GM18873 (cell line): ENCODE data around the gene GPR142.
"Not testable (repeated sequence)": the region's sequence is repeated elsewhere in the genome, so short reads cannot be mapped to it uniquely, and the experiment has no call there.

Experiments
- ATAC-seq: cut with Tn5 transposase; IDR thresholded peaks from one replicate; pipeline ENCODE4 v1.9.1; 2021; ENCODE audit warnings: mild to moderate bottlenecking, moderate library complexity, moderate number of reproducible peaks; ENCODE audit not compliant: unreplicated experiment, low FRiP score

GPR142 gene

DNA sequence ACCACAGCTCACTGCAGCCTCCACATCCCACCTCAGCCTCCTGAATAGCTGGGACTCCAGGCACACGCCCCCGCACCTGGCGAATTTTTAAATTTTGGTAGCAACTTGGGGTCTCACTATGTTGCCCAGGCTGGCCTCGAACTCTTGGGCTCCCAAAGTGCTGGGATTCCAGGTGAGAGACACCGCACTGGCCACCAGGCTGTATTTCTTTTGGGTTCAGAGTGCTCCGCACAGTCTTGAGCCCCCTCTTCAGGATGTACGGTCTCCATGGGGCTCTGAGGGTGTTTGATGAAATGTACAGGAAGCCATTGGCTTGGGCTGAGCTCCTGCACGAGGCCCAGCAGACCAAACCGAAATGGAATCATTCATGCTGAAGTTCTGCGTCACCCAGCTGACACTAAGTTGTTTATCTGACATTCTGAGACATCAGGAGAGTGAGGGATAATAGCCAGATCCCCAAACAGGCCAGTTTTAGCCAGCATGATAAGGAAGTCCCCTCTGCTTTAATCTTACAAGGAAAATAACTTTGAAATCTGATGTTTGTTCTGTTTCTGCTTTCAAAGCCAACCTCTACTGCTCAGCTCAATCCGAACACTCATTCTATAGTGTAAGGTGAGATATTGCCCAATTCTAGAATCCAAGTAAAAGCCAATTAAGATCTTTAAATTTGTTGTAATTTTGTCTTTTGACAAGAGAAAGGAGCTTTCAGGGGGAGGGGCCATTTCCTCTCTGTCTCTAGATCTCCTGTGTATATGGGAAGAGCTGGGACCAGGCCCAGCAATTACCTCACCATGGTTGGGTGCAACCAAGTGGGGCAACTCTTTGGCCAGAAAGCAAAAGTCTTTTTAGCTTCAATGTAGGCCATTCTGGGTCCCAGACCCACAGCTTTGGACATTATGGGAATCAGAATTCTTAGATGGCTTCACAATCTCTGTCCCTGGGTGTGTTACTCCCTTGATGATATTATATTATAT is 23.7 kb downstream of the GPR142 start:
- no peak for ATAC-seq

DNA sequence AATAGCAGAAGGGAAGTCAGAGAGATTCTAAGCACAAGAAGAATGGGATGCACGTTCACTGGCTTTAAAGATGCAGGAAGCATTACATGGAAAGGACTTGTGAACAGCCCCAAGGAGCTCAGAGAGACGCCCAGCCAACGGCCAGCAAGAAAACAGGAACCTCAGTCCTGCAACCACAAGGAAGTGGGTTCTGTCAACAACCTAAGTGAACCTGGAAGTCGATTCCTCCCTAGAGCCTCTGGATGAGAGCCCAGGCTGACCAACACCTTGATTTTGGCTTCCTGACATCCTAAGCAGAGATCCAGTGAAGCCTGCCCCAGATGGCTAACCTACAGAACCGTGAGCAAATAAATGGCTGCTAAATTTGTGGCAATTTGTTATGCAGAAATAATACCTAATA is 24.5 kb downstream of the GPR142 start:
- ATAC-seq: no peak

DNA sequence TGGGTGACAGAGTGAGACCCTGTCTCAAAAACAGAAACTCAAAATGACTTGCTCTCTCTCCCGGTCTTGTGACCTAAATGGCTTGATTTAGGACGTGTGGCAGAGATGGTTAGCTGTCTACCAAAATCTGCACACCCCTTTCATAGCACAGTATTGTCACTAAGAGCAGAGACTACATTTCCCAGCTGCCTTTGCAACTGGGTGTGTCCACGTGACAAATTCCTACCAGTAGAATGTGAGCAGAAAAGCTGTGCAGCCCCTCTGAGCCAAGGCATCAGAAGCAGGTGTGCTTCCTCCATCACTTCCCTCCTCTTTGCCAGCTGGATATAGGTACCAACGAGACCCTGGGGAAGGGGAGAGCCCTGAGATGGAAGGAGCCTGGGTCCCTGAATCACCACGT is 25.5 kb downstream of the GPR142 start:
- ATAC-seq: no peak

DNA sequence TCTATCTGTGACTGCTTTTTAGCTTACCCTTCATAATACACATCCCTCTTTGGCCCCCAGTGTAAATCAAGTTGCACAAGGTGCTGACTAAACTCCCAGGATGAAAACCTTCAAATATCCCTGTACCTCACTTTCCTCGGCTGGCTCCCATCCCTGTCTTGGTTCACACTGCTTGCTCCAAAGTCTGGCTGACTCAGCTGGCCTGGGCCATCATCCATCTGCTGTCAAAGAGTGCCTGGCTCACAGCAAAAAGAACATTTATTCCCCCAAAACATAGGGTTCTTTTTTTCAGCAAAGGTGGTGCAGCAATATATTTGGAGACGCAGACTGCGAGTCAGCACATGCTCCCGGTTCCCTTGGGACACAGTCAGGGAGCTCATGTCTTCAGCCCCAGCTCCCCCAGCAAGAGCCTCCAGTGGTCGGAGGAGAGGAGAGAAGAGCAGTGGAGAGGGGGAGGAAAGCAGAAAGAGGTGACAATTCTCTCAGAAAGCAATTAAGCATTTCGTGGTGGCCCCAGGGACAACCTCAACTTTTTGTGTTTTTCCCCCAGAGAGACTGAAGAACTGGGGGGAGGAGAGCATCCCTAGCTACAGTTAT is 26.1 kb downstream of the GPR142 start:
- ATAC-seq: no peak

DNA sequence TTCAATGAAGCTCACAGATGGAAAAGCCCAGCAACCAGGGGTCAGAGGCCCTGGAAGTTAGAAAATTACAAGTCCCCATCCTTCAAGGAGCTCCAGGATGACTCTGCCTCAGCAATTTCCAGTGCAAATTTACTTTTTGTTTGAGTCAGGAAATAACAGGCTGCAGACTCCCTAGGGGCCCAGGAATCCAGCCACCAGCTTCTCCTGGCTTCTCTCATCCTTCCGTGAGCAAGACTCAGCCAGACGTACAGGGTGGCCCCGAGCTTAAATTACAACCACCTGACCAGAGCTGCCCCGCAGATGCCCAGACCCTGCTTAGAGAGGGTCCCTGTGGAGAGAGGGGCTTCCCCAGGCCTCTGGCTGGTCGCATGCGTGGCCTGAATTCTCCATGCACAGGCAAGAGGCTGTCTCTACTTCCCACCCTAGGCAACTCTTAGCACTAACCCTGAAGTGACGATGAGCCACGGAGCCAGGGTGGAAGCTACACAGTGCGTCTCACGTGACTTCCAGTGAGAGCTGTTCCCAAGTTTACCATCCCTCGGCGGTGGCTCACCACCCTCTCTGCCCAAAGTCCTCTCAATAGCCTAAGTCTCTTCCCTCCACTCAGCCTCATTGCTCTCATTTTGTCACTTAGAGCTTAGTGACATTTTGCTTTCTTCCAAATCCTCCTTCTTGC is 27.1 kb downstream of the GPR142 start:
- ATAC-seq: no peak

DNA sequence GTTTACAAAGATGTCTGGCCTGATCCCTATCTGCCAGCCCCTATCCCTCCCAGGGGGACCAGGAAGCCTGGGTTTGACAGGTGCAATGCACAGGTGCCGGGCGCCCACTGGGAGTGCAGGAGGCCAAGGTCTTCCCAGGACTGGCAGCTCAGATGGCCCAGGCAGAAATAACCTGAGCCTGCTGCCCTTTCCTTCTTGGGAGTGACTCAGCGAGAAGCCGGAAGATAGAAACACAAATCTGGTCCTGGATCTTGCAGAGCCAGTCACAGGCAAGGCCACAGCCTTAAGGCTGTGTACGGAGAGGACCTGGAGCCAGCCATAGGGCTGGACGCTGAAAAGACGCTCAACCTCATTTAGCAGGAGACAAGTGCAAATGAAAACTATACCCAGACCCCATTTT is 27.7 kb downstream of the GPR142 start:
- no peak for ATAC-seq

DNA sequence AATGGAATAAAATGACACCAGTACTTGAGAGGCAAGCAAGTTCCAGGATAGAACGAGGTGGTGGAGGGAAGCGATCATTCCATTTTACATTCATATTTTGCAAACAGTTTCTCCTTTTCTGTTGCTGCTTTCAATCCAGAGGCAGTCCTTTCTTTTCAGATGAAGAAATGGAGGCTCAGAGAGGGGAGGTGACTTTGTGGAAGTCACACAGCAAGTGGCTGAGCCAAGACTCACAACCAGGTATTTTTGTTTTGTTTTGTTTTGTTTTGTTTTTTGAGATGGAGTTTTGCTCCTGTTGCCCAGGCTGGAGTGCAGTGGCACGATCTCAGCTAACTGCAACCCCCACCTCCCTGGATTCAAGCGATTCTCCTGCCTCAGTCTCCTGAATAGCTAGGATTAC is 29.3 kb downstream of the GPR142 start:
- no peak for ATAC-seq

DNA sequence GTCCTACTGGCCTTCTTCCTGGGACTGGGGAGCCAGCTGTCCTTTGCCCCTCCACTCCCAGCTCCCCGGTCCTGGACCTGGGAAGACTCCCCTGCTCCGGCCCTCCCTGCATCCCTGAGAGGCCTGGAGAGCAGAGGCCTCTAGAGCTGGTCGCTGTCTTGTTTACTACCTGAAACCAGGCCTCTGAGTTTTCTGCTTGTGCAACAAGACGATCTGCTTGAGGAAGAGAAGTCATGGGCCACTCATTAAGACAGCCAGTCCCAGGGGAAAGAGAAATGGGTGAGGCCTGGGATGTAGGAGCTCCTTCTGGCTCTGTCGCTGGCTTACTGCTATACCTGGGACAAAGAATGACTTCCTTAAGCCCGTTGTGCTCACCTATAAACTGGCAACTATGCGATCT is 34.7 kb downstream of the GPR142 start:
- ATAC-seq: no peak

DNA sequence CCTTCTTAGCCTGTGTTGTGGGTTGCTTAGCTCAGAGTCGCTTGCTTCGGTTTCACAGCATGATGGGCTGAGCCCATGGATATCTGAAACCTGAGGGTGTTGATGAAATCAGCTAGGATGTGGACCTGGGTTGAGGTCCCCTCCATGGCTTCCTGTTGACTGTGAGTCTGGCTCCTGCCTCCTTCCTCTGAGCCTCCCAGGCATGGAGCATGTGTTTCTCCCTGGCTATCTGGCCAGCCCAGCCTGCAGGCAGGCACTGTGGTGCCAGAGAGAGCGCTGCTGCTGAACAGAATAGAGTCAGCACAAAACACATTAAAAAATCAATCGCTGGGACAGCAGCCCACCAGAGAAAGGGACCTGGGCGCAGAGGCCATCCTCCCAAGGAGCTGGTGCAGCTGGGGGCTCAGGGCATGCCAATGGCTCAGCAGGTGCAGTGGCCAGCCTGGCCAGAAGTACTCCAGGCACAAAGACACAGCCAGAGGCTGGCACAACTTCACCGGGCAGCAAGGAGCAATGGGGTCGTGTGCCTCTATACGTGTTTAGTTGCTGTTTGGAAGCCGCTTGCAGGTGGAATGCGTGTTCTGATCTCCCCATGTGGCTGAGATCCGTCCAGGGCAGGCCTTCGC is 36.3 kb downstream of the GPR142 start:
- no peak for ATAC-seq

DNA sequence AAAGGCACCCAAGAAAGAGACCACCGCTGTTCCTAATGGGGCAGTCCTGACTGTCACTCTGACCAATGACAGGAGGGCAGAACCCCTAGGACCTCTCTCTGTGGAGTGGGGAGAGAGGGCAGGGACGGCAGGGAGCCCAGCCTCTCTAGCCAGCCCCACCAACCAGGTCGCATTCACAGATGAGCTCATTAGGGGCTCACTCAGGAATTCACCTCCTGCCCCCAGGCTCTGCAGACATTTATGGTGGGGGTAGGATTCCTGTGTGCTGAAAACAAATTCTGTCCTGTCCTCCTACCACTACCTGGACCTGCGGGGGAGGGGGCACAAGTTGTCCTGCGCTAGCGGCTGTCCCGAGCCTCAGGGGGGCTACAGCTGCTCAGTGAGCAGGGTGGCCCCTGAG is 36.9 kb downstream of the GPR142 start:
- no peak for ATAC-seq

DNA sequence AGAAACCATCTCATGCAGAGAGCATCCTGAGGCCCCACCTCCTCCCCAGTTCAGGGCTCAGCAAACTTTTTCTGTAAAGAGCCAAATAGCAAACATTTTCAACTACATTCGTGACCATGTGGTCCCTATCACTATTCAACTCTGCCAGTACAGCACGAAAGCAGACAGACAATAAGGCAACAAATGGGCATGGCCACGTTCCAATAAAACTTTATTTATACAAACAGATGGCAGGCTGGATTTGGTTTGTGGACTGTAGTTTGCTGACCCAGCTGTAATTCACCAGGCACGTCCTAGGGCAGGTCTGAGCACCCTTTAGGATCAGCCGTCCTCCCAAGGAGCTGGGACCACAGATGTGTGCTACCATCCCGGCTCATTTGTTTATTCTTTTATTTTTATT is 37.5 kb downstream of the GPR142 start:
- ATAC-seq: no peak

DNA sequence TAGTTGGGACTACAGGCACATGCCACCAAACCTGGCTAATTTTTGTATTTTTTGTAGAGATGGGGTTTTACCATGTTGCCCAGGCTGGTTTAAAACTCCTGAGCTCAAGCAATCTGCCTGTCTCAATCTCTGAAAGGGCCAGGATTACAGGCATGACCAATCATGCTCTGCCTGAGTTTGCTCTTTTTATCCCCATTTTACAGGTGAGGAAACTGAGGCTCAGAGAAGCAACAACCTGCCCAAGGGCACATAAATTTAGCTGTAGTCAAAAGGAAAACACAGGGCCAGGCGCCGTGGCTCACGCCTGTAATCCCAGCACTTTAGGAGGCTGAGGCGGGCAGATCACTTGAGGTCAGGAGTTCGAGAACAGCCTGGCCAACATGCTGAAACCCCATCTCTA is 38.0 kb downstream of the GPR142 start:
- ATAC-seq: not testable (repeated sequence)

DNA sequence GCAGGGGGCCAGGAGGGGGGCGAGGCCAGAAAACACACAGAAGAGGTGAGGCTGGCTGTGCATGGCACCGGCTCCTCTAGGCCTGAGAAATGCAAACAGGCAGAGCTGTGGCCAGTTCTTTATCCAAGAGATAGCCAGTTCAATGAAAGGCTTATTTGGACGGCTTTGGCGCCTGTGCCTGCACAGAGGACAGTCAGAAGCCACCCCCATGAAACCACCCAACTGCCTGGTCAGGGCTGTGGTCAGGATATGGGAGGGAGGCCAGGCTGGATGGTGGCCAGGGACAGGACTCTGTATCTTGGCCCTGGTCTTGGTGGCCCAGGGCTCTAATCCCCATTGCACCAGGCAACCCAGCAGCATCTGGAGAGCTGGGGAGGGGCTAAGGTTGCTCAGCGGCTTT is 40.1 kb downstream of the GPR142 start:
- ATAC-seq: no peak

DNA sequence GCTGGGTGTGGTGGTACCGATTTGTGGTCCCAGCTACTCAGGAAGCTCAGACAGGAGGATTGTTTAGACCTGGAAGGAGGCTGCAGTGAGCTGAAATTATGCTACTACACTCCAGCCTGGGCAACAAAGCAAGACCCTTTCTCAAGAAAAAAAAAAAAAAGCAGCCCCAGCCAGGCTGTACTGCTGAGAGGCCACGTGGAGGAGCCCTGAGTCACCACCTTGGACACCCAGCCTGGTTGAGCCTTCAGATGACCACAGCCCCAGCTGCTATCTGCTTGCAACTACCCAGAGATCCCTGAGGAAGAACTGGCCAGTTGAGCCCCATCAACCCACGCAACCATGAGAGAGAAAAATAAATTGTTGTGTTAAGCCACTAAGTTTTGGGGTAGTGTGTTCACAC is 41.0 kb downstream of the GPR142 start:
- ATAC-seq: no peak

DNA sequence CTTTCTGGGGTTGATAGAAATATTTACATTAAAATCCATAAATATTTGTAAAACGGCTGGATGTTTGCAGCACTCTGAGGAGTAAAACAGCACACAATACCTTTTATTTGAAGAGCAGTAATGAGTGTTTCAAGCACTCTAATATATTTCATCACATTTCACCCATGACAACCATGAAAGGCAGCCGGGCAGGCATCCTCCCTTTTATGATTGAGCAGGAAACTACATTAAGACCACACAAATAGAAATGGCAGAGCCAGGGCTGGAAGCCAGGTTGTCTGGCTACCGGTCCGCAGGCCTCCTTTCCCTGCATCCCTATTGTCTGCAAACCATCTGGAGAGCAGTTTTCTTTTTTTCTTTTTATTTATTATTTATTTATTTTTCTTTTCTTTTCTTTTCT is 41.5 kb downstream of the GPR142 start:
- no peak for ATAC-seq

DNA sequence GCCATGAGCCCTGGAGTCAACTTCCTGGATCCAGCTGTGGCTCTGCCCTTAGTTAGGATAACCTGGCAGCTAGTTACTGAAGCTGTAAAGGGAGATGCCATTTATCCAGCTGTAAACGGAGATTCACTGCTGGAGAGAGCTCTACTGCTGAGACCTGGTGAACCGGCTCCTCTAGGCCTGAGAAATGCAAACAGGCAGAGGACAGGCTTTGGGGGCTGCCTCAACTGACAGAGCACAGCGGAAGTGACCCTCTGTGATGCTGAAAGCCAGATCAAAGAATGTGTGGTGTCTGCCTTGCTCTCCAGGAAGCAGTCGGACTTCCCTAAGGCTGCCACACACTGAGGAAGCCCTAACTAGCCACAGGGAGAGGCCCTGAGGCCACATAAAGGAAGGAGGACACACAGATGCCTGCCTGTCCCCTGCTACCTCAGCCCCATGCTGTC is 42.7 kb downstream of the GPR142 start:
- no peak for ATAC-seq

DNA sequence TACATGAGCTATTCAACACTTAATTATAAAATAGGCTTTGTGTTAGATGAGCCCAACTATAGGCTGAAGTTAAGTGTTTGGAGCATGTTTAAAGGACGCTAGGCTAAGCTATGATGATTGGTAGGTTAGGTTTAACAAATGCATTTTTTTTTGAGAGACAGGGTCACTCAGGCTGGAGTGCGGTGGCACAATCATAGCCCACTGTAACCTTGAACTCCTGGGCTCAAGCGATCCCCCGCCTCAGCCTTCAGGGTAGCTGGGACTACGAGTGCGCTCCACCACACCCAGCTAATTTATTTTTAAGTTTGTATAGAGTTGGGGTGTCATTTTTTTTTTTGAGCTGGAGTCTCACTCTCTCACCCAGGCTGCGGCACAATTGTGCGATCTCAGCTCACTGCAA is 45.3 kb downstream of the GPR142 start:
- ATAC-seq: no peak

DNA sequence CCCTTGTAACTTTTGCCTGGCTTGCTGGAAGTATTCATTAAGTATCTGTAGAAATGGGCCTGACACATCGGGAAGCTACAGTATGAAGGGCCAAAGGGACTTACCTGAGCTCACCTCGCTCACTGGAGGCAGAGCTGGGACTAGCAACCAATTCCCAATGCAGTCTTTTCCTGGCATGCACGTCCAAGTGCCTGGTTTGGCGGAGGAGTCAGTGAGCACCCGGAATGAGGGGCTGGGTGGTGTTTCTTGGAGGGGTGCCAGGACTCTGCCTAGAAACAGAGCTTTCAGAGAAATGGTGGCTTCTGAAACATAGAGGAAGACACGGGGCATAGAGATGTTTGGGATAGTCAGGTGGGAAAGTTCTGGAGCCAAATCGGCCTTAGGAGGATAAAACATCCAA is 46.2 kb downstream of the GPR142 start:
- ATAC-seq: no peak

DNA sequence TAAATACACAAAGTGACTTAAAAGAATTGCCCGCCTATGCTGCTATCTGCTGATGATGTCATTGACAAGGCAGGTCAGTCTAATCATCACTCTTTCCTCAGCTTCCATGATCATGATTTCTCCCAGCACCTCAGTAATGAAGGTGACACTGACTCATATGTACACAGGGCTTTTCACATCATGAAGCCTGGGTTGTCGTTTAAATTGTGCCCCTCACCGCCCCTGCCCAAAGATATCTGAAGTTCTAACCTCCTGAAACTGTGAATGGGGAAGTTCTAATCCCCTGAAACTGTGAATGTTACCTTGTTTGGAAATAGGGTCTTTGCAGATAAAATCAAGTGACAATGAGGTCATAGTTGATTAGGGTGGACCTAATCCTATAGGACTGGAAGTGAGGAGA is 47.2 kb downstream of the GPR142 start:
- ATAC-seq: no peak

DNA sequence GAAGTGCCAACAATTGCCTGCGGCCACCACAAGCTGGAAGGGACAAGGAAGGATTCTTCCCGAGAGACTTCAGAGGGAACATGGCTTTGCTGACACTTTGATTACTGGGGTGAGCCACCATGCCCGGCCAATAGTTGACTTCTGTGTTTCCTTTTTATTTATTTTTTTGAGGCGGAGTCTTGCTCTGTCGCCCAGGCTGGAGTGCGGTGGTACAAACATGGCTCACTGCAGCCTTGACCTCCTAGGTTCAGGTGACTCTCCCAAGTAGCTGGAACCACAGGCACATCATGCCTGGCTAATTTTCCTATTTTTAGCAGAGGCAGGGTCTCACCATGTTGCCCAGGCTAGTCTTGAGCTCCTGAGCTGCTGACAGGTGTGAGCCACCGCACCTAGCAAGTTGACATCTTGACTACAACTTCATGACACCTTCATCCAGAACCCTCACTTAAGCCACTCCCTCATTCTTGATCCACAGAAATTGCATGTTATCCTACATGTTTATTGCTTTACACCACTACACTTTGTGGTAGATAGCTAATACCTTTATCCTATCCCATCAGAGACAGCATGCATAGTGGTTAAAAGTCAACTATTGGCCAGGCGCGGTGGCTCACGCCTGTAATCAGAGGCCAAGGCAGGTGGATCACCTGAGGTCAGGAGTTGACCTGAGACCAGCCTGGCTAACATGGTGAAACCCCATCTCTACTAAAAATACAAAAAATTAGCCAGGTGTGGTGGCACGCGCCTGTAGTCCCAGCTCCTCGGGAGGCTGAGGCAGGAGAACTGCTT is 48.5 kb downstream of the GPR142 start:
- no peak for ATAC-seq
